Suprapubic skin (tissue), 3 donors: ENCODE results near the gene KRT81.

ENCODE experiments used
- CTCF ChIP-seq, 2 donors: fragments of 200-600 bp in 1 of 2; fragments of 450-650 bp in 1 of 2; sonication (generic) in 1 of 2; IDR thresholded peaks; one replicate each; pipeline ENCODE4 v1.5.1; 2016 to 2019; ENCODE audit warnings: antibody characterized with exemption in 2 of 2, mild to moderate bottlenecking in 1 of 2, moderate library complexity in 1 of 2
- EP300 ChIP-seq: sonication (generic); formaldehyde crosslinking; IDR thresholded peaks from one replicate; pipeline ENCODE4 v1.6.1; 2017; ENCODE audit warnings: antibody characterized with exemption
- POLR2A ChIP-seq, 2 donors: fragments of 450-650 bp; IDR thresholded peaks; one replicate each; pipeline ENCODE4 v1.6.1; 2017; ENCODE audit warnings: antibody characterized with exemption in 2 of 2, mild to moderate bottlenecking in 2 of 2, moderate library complexity in 2 of 2

DNA sequence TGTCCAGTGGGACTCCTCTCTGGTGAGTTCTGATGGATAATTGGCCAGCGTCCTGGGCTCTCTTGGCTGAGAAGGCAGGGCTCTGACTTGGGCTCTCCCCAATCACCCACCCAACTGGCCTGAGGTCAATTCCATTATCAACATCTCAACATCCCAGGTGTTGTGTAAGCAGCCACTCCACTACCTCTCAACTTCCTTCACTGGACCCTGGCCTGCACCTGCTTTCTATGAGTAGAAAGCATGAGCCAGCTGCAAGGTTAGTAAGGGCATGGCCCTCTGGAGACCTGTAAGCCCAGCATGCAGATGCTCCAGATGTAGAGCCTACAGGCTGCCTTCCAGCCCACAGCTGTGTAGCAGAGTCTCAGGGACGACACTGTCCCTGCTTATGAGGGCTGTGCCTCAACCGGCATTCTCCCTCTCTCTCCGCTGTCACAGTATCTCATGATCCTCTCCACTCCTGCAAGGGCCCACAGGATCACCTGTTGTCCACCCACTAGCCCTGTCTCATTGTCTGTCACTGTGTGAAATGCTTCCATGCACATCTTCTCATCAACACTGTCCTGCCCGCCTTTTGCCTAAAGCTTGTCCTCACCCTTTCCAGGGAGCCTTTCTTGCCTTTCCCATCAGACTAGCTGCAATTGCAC, 5.4 kb upstream of the KRT81 start:
- TF ChIP-seq POLR2A (IDR thresholded peaks at IDR 0.05) (no peak), CTCF (IDR thresholded peaks at IDR 0.05) (no peak), EP300 (no peak)
